A549 treated with DMSO at 1 μM for 4 hours (cell line): Measurements from ENCODE around the gene SERPINB12. TPM values are rescaled to one million over a fixed set of nuclear protein-coding genes. Genes with fewer than 3 reads are reported as not detected.

Experiments used
- total RNA-seq: library from RNA; stranded (reverse); fragments of 200-300 nt; extraction: Qiagen RNA extraction; gene quantifications from 5 replicates; pipeline ENCODE4 v1.2.3, GENCODE V29; 2022; ENCODE audit warnings: low read depth

SERPINB12 gene
- total RNA-seq = not detected in 5 replicates

GRCh38 chr18:63542069-63542468, at the start of gene SERPINB12:
Gene SERPINB12, plus strand, starts transcription at chr18:63542369. Its CDS starts 13,791 bp downstream, at chr18:63556160.

GRCh38 chr18:63586966-63587365, 44.8 kb downstream of the SERPINB12 start, which contains the start of gene SERPINB13:
Gene SERPINB13, plus strand, starts transcription at chr18:63587343. Its CDS starts 1,325 bp downstream, at chr18:63588668.

Other genes with a start within 250 kb of the SERPINB12 start
- 0.48 to 0.84 TPM (median 0.71 TPM) in 5 replicates for gene BCL2, start 222.6 kb upstream of the SERPINB12 start, total RNA-seq
- 42.6 to 50.1 TPM (median 45.1 TPM) in 5 replicates for gene KDSR, start 175.2 kb upstream of the SERPINB12 start, total RNA-seq
- gene VPS4B, start 119.9 kb upstream of the SERPINB12 start, total RNA-seq = 19.4 to 24.0 TPM (median 22.1 TPM) in 5 replicates
- 0.08 to 0.20 TPM (median 0.11 TPM) in 5 replicates for gene SERPINB5, start 65.4 kb upstream of the SERPINB12 start, total RNA-seq
- gene SERPINB13, start 45.0 kb downstream of the SERPINB12 start, total RNA-seq = not detected in 5 replicates
- 0.12 to 0.28 TPM (median 0.18 TPM) in 5 replicates for gene SERPINB4, start 101.9 kb downstream of the SERPINB12 start, total RNA-seq
- 0.10 to 0.18 TPM (median 0.13 TPM) in 4 of 5 replicates, not detected in the other for gene SERPINB3, start 119.5 kb downstream of the SERPINB12 start, total RNA-seq
- gene SERPINB11, start 160.6 kb downstream of the SERPINB12 start, total RNA-seq = 0.07 to 0.08 TPM in 2 of 5 replicates, not detected in the others
- gene SERPINB7, start 233.0 kb downstream of the SERPINB12 start, total RNA-seq = 1.5 to 2.9 TPM (median 2.9 TPM) in 5 replicates